HG02943 (cell line): Measurements from ENCODE around the gene SPRYD7.
A peak's percentile ranks its signal among the peaks of the same experiment; 100 is the strongest.
"Not testable (repeated sequence)": the region's sequence is repeated elsewhere in the genome, so short reads cannot be mapped to it uniquely, and the experiment has no call there.

Experiments used
- ATAC-seq: cut with Tn5 transposase; IDR thresholded peaks from one replicate; pipeline ENCODE4 v1.9.1; 2021; ENCODE audit warnings: mild to moderate bottlenecking, low read depth, moderate library complexity; ENCODE audit not compliant: unreplicated experiment

The SPRYD7 gene

GRCh38 chr13:49935171-49936074 lies 717 bp downstream of the SPRYD7 start:
- peak; percentile 22 for ATAC-seq

GRCh38 chr13:49933511-49933910 lies 2.6 kb downstream of the SPRYD7 start:
- ATAC-seq: no peak

- no peak for ATAC-seq
Observed at GRCh38 chr13:49932868-49933267, 3.3 kb downstream of the SPRYD7 start.

- ATAC-seq: no peak
Observed at GRCh38 chr13:49932066-49932465, 4.1 kb downstream of the SPRYD7 start.

- no peak for ATAC-seq
Observed at GRCh38 chr13:49927755-49928154, 8.4 kb downstream of the SPRYD7 start.

GRCh38 chr13:49925881-49926418 lies 10.2 kb downstream of the SPRYD7 start:
- ATAC-seq: no peak

GRCh38 chr13:49922301-49922700 lies 13.8 kb downstream of the SPRYD7 start:
- no peak for ATAC-seq

GRCh38 chr13:49920969-49921368 lies 15.2 kb downstream of the SPRYD7 start:
- ATAC-seq: not testable (repeated sequence)

- not testable (repeated sequence) for ATAC-seq
Observed at GRCh38 chr13:49918106-49918505, 18.0 kb downstream of the SPRYD7 start.

GRCh38 chr13:49914947-49915346 lies 21.2 kb downstream of the SPRYD7 start:
- no peak for ATAC-seq

- no peak for ATAC-seq
Observed at GRCh38 chr13:49908637-49909036, 27.5 kb downstream of the SPRYD7 start.

GRCh38 chr13:49904729-49905456 lies 31.2 kb downstream of the SPRYD7 start:
- ATAC-seq: no peak

- no peak for ATAC-seq
Observed at GRCh38 chr13:49898792-49899191, 37.3 kb downstream of the SPRYD7 start.

GRCh38 chr13:49897713-49898112 lies 38.4 kb downstream of the SPRYD7 start:
- no peak for ATAC-seq

- no peak for ATAC-seq
Observed at GRCh38 chr13:49895826-49896225, 40.3 kb downstream of the SPRYD7 start.

GRCh38 chr13:49893591-49893990 lies 42.5 kb downstream of the SPRYD7 start:
- ATAC-seq: no peak

- ATAC-seq: no peak
Observed at GRCh38 chr13:49890376-49890775, 45.8 kb downstream of the SPRYD7 start.

GRCh38 chr13:49878682-49879081 lies 57.5 kb downstream of the SPRYD7 start:
- no peak for ATAC-seq

GRCh38 chr13:49877629-49878218 lies 58.4 kb downstream of the SPRYD7 start:
- ATAC-seq: no peak

GRCh38 chr13:49874430-49874829 lies 61.7 kb downstream of the SPRYD7 start:
- no peak for ATAC-seq

- ATAC-seq: no peak
Observed at GRCh38 chr13:49869519-49869918, 66.6 kb downstream of the SPRYD7 start.
